ENCODE results near the gene COLEC11.

COLEC11 gene

DNA sequence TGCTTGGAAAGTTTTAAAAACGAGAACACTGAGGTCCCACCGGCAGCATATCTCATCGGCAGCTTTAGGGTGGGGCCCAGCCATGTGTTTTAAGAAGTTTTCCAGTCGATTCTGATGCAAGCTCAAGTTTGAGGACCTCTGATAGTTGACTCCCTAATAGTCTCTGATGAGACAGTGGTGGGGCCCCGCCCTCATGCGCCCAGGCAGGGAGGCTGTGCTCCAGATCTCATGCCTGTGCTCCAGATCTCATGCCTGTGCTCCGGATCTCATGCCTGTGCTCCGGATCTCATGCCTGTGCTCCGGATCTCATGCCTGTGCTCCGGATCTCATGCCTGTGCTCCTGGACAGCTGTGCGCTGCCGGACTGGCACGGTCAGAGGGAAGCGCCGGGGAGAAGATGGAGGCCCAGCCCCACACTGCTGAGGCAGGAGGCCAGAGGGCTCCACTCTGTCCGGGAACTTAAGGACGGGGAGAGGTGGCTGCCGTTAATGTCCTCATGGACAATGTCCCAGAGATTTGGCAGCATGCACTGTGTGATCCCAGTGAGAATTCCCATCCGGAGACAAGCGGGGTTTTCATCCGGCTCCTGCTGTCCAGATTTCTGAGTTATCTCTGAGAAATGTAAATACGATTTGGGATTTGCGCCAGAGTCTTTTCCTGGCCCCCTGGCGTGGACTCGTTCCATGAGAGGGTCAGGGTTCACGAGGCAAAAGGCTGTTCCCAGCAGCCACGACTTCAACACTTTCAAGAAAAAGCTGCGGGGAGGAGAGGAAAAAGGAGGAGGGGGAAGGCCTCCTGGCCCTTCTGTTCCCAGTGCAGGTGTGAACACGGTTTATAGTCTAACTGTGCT, 9.4 kb upstream of the COLEC11 start:
- peak; percentile 40 for DNase-seq

DNA sequence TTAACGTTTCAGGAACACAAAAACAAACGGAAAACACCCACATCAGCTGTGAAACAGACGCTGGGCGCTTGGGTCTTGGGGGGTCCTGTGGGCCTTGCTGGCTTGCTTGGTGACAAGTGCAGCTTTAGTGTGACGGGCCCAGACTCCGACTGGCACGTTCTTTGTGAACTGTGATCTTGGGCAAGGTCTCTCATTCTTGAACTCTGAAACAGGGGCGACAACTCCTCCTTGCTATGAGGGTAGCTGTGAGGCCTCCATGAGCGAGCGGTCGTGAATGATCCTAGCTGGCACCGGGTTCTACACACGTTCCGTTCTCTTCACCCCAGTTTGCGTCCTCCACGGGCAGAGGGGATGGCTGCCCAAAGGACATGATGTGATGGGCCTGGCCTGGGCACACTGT, 8.7 kb upstream of the COLEC11 start:
- DNase-seq = no peak

DNA sequence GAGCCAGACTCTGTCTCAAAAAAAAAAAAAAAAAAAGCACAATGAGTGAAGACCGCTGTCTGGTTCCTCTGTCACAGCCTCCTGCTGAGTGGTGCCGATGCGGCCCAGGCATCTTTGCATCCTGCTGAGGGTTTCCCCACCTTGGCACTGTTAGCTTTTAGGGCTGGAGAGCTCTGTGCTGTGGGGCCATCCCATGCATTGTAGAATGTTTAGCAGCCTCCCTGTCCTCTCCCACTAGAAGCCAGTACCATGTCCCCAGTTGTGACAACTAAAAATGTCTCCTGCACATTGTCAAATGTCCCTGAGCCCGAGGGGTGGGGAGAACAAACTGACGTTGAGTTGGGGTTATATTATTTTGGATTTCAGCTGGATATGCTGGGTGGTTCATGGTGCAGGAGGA, 7.9 kb upstream of the COLEC11 start:
- no peak for DNase-seq

DNA sequence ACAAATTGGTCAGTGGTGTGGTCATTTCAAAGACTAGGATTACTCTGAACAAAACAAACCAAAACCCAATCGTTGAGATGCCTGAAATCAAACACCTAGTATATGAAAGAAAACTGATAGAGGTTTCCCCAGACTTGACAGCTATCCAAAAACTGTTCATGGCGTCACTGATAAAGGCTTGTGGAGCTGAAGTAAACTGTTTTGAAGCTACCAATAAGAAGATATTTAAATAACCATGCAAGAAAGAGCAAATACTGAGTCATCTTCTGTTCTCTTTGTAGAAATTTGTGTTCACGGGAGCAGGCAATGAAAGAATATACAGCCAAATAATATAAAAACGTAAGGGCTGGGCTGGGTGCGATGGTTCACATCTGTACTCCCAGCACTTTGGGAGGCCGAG, 7.5 kb upstream of the COLEC11 start:
- DNase-seq = no peak

DNA sequence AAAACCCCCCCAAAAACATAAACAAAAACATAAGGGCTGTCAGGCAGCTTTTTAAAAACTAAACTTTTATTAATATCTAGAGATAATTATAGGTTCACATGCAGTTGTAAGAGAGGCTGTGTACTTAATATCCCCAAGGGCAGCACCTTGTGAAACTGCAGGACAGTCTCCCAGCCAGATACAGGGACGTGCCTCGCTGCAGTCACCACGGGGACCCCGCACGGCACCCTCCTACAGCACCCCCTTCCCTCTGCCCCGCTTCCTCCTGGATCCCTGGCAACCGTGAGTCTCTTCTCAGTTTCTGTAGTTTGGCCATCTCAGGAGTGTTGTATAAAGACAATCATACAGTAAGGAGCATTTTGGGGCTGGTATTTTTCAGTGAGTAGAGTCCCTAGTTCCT, 6.8 kb upstream of the COLEC11 start:
- DNase-seq = no peak

DNA sequence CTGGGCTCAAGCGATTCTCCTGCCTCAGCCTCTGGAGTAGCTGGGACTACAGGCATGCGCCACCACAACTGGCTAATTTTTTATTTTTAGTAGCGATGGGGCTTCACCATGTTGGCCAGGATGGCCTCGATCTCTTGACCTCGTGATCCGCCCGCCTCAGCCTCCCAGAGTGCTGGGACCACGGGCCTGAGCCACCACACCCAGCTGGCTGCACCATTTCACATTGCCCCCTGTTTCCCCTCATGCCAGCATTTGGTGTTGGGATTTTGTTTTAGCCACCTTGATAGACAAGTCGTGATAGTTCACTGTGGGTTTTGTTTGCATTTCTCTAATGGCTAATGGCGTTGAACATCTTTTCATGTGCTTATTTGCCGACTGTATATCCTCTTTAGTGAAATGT, 5.8 kb upstream of the COLEC11 start:
- DNase-seq = no peak

DNA sequence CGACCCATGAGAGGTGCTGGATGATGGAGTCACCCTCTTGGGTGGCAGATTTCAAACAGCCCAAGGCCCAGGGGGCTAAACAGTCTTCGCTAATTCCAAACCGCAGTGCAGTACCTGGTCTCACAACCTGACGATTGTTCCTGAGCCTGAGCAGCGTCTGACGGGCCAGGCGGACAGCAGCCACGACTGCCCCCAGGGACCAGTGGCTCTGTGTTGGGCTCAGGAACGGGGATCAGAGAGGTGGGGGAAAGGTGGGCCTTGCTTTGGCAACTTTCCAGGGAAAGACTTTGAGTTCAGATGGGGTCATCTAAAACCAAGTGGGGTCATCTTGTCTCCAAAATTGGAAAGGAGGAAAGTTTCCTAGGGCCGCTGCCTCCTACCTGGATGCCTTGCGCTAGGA, 492 bp downstream of the COLEC11 start:
- no peak for DNase-seq

DNA sequence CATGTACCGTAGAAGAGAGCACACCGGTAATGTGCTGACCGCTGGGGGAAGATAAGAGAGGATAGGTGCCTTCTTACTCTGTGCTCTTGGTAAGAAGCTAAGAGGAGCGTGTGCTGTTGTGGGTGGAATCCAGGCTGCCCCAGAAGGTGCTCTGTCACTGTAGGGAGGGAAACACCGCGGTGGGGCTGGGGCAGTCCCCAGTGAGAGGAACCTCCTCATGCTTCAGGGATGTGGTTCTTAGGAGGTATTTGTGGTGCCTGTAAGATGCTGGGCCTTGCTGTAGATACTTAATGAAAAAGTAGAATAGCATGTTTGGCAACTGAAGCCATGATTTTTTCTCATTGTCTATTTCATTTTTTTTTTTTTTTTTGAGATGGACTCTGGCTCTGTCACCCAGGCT, 1.1 kb downstream of the COLEC11 start:
- no peak for DNase-seq

DNA sequence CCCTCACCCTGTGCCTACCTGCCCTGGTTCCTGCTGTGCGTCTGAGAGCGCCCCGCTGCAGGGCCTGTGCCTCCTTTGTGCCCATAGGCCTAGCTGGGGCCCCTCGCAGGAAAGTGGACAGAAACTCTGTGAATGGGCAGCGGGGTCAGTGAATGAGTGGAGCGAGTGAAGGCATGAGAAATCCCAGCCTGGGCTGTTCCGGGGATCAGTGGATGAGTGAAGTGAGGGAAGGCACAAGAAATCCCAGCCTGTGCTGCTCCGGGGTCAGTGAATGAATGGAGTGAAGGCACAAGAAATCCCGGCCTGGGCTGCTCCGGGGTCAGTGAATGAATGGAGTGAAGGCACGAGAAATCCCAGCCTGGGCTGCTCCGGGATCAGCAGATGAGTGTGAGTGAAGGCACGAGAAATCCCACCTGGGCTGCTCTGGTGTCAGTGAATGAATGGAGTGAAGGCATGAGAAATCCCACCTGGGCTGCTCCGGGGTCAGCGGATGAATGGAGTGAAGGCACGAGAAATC, 2.0 kb downstream of the COLEC11 start:
- no peak for DNase-seq

DNA sequence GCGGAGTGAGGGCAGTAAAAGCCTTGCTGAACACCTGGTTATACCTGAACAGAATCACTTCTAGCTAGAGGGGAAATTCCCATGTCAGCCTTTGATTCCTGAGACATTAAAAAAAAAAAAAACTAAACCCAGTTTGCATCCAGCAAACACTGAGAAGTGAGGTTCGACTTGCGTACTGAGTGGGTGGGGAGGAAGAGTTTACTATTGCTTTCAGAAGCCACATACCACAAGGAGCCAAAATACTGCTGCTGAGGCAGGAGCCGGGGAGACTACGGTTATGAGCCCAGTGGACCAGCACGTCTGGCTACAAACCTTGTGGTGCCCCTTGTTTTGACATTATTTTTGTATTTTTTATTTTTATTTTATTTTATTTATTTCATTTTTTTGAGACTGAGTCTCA, 2.7 kb downstream of the COLEC11 start:
- DNase-seq = no peak

DNA sequence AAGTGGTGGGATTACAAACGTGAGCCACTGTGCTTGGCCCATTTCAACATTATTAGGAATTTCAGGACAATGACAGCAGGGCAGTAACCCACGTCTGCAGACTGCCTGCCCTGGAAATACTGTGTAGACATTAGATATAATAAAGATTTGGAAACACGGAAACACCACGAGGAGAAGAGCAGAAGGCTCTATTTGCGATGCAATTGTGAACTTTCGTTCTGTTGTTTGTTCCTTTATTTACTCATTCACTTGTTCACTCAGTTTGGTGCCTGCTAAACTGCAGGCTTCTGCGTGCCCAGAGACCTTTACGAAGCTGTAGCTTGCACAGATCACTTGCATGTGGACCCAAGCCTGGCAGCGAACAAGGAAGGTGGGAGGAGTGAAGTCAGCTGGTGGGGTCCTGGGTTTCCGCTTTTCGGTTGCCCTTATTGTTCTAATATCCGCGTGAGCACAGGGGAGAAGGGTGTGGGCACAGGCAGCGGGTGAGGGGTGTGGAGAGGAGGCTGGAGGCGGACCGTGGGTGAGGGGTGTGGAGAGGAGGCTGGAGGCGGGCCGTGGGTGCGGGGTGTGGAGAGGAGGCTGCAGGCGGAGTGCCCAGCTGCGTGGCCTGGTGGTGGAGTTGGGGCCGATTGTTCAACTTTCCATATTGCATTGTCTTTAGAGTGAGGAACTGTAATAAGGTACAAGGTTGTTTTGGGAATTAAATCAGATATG, 3.4 kb downstream of the COLEC11 start:
- DNase-seq = no peak

DNA sequence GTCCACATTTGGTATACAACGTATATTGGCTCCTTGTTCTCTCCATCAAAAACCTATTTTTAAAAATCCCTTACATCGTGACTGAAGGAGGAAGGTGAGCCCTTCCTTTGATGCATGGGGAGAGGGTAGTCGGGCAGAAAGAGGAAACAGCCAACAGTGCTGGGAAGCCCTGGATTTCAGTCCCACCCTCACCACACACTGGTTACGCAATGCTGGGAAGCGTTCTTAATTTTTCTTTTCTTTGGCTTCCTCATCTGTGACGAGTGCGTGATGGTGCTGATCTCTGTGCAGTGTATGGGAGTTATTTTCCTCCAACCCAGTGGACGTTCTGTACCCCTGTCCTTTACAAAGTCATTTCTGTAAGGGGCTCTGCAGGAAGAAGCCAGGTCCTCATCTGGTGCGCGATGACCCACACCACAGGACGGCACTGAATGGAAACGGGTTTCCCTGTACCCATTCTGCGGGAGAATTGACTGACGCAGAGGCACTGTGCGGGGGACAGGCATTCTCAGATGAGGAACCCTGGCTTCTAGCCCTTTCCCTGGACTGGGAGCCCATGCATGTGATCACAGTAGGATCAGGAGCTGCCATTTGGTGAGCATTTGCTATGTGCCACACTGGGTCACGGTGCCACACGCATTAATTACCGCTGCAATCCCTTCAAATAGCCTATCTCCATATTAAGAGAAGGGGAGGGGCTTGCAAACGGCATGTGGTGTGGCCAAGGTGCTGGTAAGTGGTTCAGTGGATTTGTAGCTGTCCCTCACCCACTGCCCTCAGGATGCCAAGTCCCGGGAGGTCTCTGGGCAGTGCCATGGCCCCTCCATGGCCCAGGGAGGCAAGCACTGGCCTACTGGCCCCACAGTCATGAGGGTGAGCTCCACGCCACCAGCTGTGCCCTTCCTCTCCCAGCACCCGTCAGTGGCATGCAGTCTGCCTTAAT, 4.3 kb downstream of the COLEC11 start:
- no peak for DNase-seq

DNA sequence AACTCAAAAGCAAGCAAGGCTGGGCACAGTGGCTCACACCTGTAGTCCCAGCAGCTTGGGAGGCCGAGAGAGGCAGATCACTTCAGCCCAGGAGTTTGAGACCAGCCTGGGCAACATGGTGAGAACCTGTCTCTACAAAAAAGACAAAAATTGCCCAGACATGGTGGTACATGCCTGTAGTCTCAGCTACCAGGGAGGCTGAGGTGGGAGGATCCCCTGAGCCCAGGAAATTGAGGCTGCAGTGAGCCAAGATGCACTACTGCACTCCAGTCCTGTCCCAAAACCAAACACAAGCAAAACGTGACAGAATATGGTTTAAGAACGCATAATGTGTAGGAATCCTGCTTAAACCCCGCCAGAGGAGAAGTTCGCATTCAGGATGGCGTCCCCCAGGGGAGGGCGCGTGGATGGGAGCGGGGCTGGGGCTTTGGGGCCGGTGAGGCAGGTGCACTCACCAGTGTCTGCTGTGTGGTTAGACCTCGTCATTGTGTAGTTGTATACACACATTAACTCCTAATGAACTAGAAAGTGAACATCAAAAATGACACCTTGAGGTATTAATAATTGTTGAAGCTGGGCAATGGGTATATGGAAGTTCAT, 5.4 kb downstream of the COLEC11 start:
- no peak for DNase-seq

DNA sequence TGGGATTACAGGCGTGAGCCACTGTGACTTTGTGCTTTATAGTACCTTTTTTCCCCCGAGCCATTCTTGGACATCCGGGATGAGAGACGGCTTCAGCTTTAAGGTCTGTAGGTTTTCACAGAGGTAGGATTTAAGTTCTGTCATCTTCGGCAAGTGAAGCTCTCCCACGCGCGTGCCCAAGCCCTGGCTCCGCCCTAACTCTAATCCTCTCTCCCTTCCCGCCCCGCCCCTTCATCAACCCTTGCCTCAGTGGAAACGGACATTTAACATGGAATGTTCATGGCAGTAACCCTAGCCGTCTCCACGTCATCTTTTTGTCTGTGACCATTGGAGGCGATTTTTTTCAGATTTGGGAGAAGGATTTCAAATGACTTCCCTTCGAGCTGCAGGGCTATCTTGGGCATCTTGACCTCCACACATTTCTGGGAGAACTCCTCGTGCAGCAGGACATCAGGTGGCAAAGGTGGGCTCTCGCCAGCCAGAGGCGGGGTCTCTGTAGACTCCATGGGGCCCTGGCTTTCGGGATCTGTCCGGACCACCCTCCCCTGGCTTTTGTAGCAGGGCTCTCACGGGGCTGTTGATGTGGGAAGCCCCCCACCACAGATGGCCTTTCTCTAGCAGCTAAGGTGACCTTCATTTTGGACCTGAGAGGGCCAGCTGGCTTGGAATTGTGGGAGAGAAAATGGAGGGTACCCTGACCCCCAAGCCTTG, 6.8 kb downstream of the COLEC11 start:
- DNase-seq = no peak

DNA sequence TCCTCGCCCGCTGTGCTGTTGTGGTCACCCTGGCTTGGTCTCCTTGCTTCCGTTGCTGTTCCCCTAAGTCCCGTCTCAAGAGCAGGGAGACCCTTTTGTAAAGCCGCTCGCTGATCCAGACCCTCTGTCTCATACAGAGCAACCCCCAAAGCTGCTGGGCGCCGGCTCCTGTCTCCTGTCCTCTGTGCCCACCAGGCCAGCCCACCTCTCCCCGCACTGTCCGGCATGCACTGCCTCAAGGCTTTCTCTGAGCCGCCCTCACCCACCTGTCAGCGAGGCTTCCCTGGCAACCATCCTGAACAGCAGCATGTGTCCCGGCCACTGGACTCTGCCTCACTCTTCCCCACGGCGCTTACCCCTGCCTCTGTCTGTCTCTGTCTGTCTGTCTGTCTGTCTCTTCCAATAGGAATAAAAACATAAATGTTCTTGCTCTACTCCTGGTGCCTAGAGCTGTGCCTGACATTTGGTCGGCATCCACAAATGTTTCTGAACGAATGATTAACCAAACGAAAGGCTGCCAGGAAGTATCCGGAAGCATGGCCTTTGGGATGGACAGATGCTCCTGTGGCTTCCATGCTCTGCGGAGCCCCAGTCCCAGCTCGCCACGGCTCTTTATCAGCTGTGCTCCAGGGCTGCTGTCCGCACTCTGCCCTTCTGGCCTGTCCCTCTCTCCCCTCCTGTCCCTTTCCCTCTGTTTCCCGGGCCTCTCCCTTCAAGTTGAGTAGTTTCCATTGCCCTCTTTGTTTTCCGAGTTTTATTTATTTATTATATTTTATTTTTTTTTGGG, 7.8 kb downstream of the COLEC11 start:
- DNase-seq = no peak

DNA sequence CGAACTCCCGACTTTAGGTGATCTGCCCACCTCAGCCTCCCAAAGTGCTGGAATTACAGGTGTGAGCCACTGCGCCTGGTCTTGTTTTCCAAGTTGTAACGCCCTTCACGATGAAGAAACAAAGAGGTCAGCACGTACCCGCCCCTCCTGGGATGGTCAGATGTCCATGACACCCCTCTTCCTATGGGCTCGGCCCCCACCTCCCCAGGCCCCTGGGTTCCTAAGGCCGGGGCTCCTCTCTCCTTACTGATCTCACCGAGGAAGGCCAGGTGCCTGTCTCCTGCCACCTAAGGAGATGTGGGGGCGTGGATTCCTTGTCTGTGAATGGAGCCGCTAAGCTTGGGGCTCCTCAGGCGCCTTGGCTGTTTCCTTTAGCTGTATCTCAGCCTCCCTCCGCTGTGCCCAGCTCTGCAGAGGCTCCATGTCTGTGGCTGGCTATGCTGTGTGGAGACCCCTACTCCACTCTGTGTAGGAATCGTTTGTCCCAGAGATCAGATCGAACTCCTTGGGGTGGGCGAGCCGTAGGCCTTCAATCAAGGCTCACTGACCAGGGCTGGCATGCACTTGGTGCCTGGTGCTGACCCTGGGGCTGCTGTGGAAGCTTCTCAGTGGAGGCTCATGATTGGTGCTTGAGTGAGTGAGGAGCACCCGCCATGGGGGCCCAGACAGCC, 8.8 kb downstream of the COLEC11 start:
- DNase-seq = no peak

DNA sequence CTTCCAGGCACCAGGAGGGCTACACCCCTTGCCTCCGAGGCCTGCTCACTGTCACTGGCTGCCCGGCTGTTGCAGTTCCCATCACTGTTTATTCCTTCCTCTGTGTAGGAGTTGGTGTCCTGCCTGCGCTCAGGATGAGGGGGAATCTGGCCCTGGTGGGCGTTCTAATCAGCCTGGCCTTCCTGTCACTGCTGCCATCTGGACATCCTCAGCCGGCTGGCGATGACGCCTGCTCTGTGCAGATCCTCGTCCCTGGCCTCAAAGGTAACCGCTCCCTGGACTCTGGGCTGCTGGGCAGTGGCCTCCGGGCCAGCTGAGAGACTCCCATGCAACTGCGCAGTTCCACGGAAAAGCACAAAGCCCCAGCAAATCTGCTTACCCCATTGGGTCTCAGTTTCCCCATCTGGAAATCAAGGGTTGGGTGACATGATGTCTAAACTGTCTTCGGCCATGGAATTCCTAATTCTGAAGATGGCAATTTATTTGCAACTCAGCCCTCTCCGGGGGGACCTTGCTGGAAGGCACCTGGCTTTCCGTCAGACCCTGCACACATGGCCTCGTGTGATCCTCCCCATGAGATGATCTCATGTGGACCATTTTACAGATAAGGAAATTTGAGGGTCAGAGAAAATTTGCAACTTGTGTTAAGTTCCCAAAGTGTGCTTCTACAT, 9.4 kb downstream of the COLEC11 start:
- no peak for DNase-seq

DNA sequence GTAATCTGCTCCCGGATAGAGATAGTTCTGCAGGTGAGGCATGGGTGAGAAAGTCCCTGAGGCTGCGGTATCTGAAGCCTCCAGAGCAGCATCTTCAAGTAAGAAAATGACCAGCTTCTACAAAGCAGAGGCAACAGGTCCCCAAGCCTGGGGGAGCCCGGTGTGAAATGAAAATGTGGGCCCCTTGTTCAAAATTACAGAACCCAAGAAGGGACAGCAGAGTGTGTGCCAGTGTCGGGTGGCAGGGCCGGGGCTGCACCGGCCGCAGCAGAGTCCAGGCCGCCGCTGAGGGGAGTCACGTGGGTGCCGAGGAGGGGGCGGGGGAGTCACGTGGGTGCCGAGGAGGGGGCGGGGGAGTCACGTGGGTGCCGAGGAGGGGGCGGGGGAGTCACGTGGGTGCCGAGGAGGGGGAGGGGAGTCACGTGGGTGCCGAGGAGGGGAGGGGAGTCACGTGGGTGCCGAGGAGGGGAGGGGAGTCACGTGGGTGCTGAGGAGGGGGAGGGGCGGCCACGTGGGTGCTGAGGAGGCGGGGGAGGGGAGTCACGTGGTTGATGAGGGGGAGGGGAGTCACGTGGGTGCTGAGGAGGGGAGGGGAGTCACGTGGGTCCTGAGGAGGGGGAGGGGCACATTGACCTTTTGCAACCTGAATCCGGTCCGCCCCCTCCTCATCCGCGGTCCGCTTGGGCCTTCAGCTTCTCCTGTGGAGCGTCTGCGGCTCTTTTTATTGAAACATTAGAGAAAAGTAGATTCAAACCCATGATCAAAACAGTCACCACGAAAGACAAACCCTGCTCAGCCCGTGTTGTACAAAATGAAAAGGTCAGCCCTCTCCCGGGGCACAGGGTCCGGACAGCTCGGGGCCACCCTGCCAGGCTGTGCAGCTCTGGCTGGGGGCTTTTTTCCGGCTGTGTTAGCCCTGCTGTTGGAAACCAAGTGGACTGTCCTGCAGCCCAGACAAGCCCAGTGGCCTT, 10.4 kb downstream of the COLEC11 start:
- no peak for DNase-seq

DNA sequence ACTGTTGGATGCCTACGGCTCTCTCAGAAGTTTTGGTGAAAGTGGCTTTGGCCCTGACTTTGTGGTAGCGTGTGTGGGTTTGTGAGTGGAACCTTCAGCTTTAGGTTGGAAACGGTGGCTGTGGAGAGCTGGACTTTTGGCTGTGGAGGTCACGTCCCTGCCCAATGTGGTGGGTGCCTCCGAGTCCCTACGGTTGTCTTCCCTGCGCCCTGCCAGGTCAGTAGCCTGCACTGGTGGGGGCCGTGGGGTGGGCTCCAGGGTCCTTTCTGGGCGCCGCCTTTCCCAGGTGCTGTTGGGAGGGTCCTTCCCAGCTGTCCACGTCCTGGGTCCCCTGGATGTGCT, 11.1 kb downstream of the COLEC11 start:
- DNase-seq = no peak
